ENCODE measurements around the gene HIPK2. TPM values are rescaled to one million over a fixed set of nuclear protein-coding genes. Genes with fewer than 3 reads are reported as not detected.
A peak's percentile ranks its signal among the peaks of the same experiment; 100 is the strongest.

HIPK2 gene
- total RNA-seq, 3 donors from 2014 or later, result 20.3 to 26.8 (median 26.1) TPM

DNA sequence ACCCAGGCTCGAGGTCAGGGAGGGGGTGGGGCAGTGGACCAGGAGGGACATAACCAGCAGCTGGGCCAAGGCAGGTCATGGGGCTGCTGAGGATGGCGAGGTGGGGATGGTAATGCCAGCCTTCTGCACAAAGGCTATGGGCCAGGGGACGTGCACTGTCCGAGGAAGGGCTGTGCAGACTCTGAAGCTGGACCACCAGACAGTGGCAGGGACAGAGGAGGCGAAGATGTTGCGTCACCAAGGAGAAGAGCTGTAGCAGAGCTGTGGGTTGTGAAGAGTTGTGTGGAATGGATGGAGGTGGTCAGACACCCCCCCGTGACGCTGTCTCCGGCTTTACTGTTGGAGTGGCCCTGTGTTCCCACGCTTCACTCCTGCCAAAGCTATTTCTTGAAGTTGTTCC, 252.6 kb downstream of the HIPK2 start:
- no peak overlapping the region for H3K4me3 Mint-ChIP-seq
- DNase-seq, result no peak
- ATAC-seq, result no peak
- H3K4me1 Mint-ChIP-seq (ENCODE audit: low read depth), result peaks cover 6% of the 10 kb centered on the region
- peaks cover 46% of the 10 kb centered on the region for H3K27me3 Mint-ChIP-seq (ENCODE audit: low read depth)
- H3K9me3 Mint-ChIP-seq, result no peaks in the 10 kb centered on the region
- no peaks in the 10 kb centered on the region for H3K36me3 Mint-ChIP-seq (ENCODE audit: insufficient read depth)

DNA sequence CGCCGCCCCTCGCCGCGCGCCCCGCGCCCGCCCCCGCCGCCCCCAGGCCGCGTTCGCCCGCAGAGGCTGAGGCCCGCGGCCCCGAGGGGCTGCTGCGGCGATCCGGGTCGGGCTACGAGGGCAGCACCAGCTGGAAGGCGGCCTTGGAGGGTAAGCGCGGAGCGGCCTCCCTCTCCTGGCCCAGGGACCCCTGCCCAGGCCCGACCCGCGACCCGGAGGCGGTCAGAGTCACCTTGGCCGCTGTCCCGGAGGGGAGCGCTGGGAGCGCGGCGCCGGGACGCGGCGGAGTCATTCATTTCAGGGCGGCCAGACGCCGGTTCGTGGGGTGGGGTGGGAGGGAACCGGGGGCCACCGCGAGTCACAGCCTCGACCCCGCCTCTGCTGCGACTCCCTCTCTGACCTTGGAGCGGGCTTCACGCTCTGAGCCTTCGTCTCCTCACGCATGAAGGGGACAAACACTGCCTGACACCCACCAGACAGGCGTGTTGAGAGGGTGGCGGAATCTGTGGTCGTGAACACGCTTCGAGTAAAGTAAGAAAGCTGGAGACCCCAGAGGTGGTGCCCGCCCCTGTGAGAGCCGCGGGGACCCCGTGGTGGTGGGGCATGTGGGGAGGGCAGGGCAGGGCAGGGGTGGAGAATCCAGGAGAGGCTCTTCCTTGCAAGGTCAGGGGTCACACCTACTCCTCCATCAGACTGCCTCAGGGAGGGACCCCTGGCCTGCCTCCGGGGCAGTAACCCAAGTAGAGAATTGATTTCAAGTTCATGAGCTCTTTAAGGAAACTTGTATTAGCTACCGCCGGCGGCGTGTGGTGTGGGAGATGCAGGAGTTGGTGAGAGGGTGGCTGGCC, 253.6 kb downstream of the HIPK2 start:
- Mint-ChIP-seq H3K9me3 (no peaks in the 10 kb centered on the region), H3K4me1 (ENCODE audit: low read depth) (peaks cover 6% of the 10 kb centered on the region), H3K36me3 (ENCODE audit: insufficient read depth) (no peaks in the 10 kb centered on the region), H3K4me3 (no peak overlapping the region), H3K27me3 (ENCODE audit: low read depth) (peaks cover 48% of the 10 kb centered on the region)
- ATAC-seq (no peak), DNase-seq (no peak)

DNA sequence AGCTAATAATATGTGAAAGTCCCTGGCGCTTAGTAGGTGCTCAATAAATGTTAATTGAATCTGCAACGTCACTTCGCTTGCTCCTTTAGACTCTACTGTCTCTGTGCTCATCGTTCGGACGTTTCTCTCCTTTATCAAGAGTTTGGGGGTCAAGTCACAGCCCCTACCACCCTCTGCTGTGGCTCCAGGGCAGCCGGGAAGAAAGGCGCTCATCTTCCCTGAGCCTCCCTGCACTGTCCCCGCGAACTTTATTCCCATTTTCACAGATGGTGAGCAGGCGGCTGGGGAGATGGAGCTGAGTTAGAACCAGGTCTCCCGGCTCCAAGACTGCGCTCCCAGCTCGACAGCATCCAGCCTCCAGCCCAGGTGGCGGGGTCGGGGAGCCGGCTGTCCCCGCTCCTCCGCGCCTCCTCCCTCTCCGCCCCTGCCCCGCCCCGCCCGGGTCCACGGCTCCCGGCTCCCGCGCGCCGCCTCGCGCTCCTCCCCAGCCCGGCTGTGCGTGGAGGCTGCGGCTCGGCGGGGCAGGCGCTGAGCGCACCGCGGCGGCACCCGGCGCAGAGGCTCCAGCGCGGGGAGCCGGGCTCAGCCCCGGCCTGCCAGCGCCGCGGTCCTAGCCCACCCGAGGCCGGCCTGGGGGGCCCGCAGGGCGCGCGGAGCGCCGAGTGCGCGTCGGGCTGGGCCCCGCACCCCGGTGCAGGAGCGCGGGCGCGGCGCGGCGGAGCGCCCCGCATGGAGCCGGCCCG, 254.4 kb downstream of the HIPK2 start, which contains the start of gene CLEC2L:
Gene CLEC2L, plus strand, starts transcription at position 487 of the 743 bp plus-strand sequence. Its CDS starts 243 bp downstream, at position 730.
- ATAC-seq, result peak; percentile 61 to 80
- peaks cover 6% of the 10 kb centered on the region for H3K4me1 Mint-ChIP-seq (ENCODE audit: low read depth)
- H3K36me3 Mint-ChIP-seq (ENCODE audit: insufficient read depth), result no peaks in the 10 kb centered on the region
- peak within 1 kb of the TSS; percentile 33 for H3K4me3 Mint-ChIP-seq
- peaks cover 44% of the 10 kb centered on the region for H3K27me3 Mint-ChIP-seq (ENCODE audit: low read depth)
- no peaks in the 10 kb centered on the region for H3K9me3 Mint-ChIP-seq
- no peak for DNase-seq

DNA sequence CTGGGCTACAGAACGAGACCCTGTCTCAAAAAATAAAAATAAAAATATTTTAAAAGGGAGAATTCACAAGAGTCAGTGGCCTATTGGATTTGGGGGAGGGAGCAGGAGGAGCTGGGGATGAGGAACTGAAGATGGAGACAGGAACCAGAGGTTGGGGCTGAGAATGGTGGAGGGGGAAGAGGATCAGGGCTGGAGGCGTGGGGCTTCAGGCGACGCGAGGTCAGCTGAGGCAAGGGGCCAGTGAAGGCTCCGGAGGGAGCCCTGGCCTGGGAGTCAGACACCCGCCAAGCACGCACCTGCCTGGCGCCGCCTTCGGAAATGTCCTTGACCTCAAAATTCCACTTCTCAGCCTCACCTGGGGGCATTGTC, 255.0 kb downstream of the HIPK2 start:
- Mint-ChIP-seq H3K27me3 (ENCODE audit: low read depth) (peaks cover 44% of the 10 kb centered on the region), H3K4me1 (ENCODE audit: low read depth) (peaks cover 6% of the 10 kb centered on the region), H3K9me3 (no peaks in the 10 kb centered on the region), H3K4me3 (no peak overlapping the region), H3K36me3 (ENCODE audit: insufficient read depth) (no peaks in the 10 kb centered on the region)
- ATAC-seq (no peak), DNase-seq (no peak)

DNA sequence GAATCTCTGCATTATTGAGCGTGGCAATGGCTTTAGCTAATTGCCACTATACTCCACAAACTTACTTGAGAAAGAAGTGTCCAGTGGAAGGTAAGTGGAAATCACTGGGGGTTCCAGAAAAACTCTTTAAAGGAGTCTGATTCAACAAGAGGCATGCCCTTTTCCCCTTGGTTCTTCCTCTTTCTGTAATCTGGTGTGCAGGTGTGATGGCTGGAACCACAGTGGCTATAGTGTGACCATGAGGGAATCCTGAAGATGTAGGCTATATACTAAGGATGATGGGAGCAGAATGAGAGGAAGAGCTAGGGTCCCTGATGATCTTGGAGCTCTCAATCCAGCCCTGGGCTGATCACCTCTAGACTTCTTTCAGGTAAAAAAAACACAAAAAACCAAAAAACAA, 256.4 kb downstream of the HIPK2 start:
- DNase-seq (no peak), ATAC-seq (no peak)
- Mint-ChIP-seq H3K4me3 (no peak overlapping the region), H3K9me3 (no peaks in the 10 kb centered on the region), H3K27me3 (ENCODE audit: low read depth) (peaks cover 44% of the 10 kb centered on the region), H3K4me1 (ENCODE audit: low read depth) (peaks cover 2% of the 10 kb centered on the region), H3K36me3 (ENCODE audit: insufficient read depth) (no peaks in the 10 kb centered on the region)

DNA sequence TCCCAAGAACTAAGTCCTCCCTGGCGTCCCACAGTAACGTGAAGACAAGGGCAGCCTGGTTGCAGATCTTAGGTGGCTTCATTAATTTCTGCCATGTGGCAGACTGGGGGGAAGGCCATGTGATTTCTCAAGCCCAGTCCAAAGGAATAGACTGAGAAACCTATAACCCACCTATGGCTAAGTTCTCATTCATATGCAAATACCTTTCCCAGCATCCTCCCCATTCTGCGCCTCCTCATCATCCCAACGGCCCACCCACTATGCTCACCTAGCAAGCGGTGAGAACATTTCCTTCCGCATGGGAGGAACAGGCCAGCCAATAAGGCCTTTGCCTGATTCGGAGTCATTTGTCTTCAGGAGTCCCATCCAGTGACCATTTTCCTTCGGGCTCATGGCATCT, 262.5 kb downstream of the HIPK2 start:
- Mint-ChIP-seq H3K27me3 (ENCODE audit: low read depth) (peaks cover 5% of the 10 kb centered on the region), H3K36me3 (ENCODE audit: insufficient read depth) (no peaks in the 10 kb centered on the region), H3K4me3 (no peak overlapping the region), H3K4me1 (ENCODE audit: low read depth) (no peaks in the 10 kb centered on the region), H3K9me3 (no peaks in the 10 kb centered on the region)
- ATAC-seq, result no peak
- no peak for DNase-seq

Other genes starting within 250 kb of the HIPK2 start
- 1 to 10 TPM; 1.7 to 4.1 (median 4.0) TPM for gene TBXAS1, start 51.3 kb upstream of the HIPK2 start, total RNA-seq